Ascending aorta (tissue), 2 donors: ENCODE results near the gene UBE2E2. TPM values are rescaled to one million over a fixed set of nuclear protein-coding genes. Genes with fewer than 3 reads are reported as not detected.

Source experiments
- DNase-seq, 2 donors: peaks; one replicate each; pipeline ENCODE4 v3.0.0-alpha.2; 2019; ENCODE audit warnings: low spot score in 2 of 2
- H3K27ac ChIP-seq, 2 donors: fragments of 200-600 bp; sonication (generic); one replicate each; pipeline ENCODE4 v1.5.1; 2016 to 2017; ENCODE audit warnings: mild to moderate bottlenecking in 1 of 2
- H3K27me3 ChIP-seq: fragments of 200-600 bp; sonication (generic); one replicate; pipeline ENCODE4 v1.5.1; 2017
- H3K36me3 ChIP-seq, 2 donors: fragments of 200-600 bp; sonication (generic); one replicate each; pipeline ENCODE4 v1.5.1; 2016
- H3K4me1 ChIP-seq, 2 donors: fragments of 200-600 bp; sonication (generic); one replicate each; pipeline ENCODE4 v1.5.1; 2016 to 2017; ENCODE audit warnings: mild to moderate bottlenecking in 1 of 2
- H3K4me3 ChIP-seq, 2 donors: fragments of 200-600 bp; sonication (generic); one replicate each; pipeline ENCODE4 v1.5.1; 2016 to 2017; ENCODE audit warnings: mild to moderate bottlenecking in 1 of 2
- H3K9me3 ChIP-seq, 2 donors: fragments of 200-600 bp; sonication (generic); one replicate each; pipeline ENCODE4 v1.5.1; 2016
- intact Hi-C: fragments of 100-400 bp; cut with DNase I; formaldehyde crosslinking; loops from one replicate; pipeline ENCODE4 v1.15.1; 2023
- total RNA-seq: library from RNA; depleted of rRNA; stranded (reverse); fragments of >200 nt; gene quantifications from one replicate; pipeline ENCODE4 v1.1.0, GENCODE V29; 2016
- TF ChIP-seq, protein P1 (sequence below), 3 experiments: fragments of 200-600 bp in 2 of 3; fragments of 450-650 bp in 1 of 3; sonication (generic) in 2 of 3; IDR thresholded peaks; one replicate each; pipeline ENCODE4 v1.5.1; 2016 to 2019; ENCODE audit warnings: antibody characterized with exemption in 3 of 3, mild to moderate bottlenecking in 1 of 3, moderate library complexity in 1 of 3

UBE2E2 gene
- total RNA-seq, 1 donor from 2014 or later, result 5.3 TPM

DNA sequence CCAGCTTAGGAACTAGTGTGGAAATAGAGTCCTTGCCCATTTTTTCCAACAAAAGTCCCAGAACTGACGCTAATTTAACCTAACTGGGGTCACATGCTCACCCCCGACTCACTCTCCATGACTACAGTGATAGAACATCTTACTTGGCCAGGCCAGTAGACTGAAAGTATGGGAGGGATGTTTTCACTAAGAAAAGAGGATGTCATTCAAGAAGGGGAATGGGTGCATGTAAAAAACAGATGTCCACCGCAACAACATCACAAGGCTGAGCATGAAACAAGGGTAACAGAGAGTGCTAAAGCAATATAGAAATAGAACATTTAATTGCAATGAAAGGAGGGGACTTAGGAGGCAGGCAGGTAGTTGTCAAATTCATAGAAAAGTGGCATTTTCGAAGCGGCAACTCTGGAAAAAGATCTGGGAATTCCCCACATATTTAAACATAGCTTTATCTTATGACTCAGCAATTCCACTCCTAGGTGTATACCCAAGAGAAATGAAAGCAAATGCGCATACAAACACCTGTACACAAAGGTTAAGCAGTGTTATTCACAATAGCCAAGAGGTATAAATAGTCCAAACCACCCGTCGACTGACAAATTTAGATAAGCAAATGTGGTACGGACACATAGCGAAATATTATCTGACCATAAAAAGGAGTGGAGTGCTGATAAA is 41.1 kb upstream of the UBE2E2 start:
- Histone ChIP-seq H3K36me3 (no peaks in the 10 kb centered on the region), H3K9me3 (no peaks in the 10 kb centered on the region), H3K27ac (no peak overlapping the region), H3K4me1 (no peaks in the 10 kb centered on the region), H3K4me3 (no peak overlapping the region), H3K27me3 (no peaks in the 10 kb centered on the region)
- intact Hi-C loops, result no loop called here
- TF ChIP-seq, protein P1, sequence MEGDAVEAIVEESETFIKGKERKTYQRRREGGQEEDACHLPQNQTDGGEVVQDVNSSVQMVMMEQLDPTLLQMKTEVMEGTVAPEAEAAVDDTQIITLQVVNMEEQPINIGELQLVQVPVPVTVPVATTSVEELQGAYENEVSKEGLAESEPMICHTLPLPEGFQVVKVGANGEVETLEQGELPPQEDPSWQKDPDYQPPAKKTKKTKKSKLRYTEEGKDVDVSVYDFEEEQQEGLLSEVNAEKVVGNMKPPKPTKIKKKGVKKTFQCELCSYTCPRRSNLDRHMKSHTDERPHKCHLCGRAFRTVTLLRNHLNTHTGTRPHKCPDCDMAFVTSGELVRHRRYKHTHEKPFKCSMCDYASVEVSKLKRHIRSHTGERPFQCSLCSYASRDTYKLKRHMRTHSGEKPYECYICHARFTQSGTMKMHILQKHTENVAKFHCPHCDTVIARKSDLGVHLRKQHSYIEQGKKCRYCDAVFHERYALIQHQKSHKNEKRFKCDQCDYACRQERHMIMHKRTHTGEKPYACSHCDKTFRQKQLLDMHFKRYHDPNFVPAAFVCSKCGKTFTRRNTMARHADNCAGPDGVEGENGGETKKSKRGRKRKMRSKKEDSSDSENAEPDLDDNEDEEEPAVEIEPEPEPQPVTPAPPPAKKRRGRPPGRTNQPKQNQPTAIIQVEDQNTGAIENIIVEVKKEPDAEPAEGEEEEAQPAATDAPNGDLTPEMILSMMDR (IDR thresholded peaks at IDR 0.05), result no peak
- DNase-seq, result no peak

DNA sequence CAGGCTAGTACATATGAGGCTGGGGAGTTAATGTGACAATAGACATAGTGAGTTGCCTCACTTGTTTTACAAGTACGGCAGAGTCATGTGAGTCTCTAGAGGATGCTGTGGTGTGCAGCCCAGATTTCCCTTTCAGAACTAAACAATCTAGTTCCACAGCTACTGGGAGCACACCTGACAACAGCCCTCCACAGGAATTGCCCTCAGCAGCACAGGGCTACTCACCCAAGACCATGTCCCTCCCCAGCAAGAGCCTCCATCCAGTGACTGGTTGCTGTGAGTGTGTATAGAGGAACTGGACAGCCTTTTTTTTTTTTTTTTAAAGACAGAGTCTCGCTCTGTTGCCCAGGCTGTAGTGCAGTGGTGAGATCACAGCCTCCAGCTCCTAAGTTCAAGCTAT is 40.2 kb upstream of the UBE2E2 start:
- no peak for DNase-seq
- no peaks in the 10 kb centered on the region for H3K9me3 ChIP-seq
- no peak overlapping the region for H3K4me3 ChIP-seq
- H3K27me3 ChIP-seq, result no peaks in the 10 kb centered on the region
- intact Hi-C loops, result no loop called here
- H3K4me1 ChIP-seq, result no peaks in the 10 kb centered on the region
- H3K27ac ChIP-seq, result no peak overlapping the region
- TF ChIP-seq, protein P1 (IDR thresholded peaks at IDR 0.05), result no peak
- no peaks in the 10 kb centered on the region for H3K36me3 ChIP-seq

DNA sequence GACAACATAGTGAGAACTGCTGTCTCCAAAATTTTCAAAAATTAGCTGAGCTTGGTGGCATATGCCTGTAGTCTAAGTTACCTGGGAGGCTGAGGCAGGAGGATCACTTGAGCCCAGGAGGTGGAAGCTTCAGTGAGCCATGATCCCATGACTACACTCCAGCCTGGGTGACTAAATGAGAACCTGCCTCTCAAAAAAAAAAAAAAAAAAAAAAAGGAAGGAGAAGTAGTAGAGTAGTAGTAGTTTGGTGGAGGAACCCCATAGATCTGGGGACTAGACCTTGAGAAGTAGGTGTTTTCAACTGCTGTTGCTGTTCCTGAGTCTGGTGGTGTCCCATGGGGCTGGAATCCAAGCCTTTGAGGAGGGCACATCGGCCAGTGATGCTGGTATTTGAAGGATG is 38.4 kb upstream of the UBE2E2 start:
- TF ChIP-seq, protein P1 (IDR thresholded peaks at IDR 0.05), result no peak
- no peak for DNase-seq
- intact Hi-C loops, result no loop called here

DNA sequence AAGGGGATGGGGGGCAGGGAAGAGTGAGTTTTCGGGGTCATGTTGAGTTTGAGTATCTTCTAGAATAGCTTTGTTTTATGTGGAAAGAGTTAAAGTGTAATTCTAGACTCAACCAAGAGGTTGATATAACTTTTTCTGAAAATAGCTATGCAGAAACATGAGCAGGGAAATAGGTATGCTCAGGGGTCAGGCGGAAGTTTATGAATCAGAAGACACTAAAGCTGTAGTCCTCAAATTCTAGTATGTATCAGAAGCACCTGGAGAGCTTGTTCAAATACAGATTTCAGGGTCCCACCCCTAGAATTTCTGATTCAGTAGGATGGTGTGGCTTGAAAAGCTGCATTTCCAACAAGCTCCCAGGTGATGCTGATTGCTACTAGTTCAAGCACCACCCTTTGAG is 37.6 kb upstream of the UBE2E2 start:
- H3K4me1 ChIP-seq, result no peaks in the 10 kb centered on the region
- intact Hi-C loops, result no loop called here
- TF ChIP-seq, protein P1 (IDR thresholded peaks at IDR 0.05), result no peak

More for the DNA sequence above, 38.4 kb upstream of the UBE2E2 start:
- no peak overlapping the region for H3K4me3 ChIP-seq
- H3K4me1 ChIP-seq, result no peaks in the 10 kb centered on the region
- H3K27me3 ChIP-seq, result no peaks in the 10 kb centered on the region
- H3K27ac ChIP-seq, result no peak overlapping the region
- no peaks in the 10 kb centered on the region for H3K9me3 ChIP-seq
- no peaks in the 10 kb centered on the region for H3K36me3 ChIP-seq

DNA sequence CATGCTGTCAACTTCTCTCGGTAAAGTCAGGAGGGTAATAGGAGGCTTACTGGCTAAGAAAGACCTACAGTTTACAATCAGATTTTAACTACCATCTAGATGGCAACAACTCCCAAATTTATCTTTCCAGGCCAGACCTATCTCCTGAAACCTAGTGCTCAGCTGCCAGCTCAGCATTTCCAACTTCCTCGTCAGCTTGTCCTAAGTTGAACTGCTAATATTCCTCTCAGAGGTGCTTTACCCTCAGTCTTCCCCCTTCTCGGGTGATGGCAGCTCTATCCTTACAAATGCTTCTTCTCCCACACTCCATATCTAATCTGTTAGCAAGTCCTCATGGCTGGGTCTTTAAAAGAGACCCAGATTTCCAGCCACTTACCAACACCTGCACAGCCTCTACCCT is 36.9 kb upstream of the UBE2E2 start:
- TF ChIP-seq, protein P1 (IDR thresholded peaks at IDR 0.05), result no peak
- intact Hi-C loops, result no loop called here
- no peaks in the 10 kb centered on the region for H3K27me3 ChIP-seq
- no peak overlapping the region for H3K4me3 ChIP-seq
- H3K9me3 ChIP-seq, result no peaks in the 10 kb centered on the region
- H3K36me3 ChIP-seq, result no peaks in the 10 kb centered on the region
- no peaks in the 10 kb centered on the region for H3K4me1 ChIP-seq
- H3K27ac ChIP-seq, result no peak overlapping the region
- DNase-seq, result no peak

More for the DNA sequence above, 37.6 kb upstream of the UBE2E2 start:
- H3K9me3 ChIP-seq, result no peaks in the 10 kb centered on the region
- no peak overlapping the region for H3K27ac ChIP-seq
- no peak overlapping the region for H3K4me3 ChIP-seq
- no peak for DNase-seq
- H3K27me3 ChIP-seq, result no peaks in the 10 kb centered on the region
- no peaks in the 10 kb centered on the region for H3K36me3 ChIP-seq

DNA sequence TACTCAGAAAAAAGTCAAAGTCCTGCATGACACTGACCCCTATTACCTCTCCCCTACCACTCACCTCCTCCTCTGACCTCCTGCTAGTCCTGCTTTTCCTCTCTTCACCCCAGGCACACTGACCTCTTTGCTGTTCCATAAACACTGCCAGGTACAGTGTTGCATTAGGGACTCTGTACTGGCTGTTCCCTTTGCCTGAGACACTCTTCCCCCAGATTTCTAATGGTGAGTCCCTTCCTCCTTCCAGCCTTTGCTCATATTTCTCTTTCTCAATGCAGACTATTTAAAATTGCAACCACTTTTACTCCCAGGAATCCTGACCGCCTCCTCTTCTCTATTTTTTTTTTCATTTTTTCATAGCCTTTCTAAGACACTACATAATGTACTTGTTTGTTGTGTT is 36.3 kb upstream of the UBE2E2 start:
- Histone ChIP-seq H3K4me1 (no peaks in the 10 kb centered on the region), H3K9me3 (no peaks in the 10 kb centered on the region), H3K27ac (no peak overlapping the region), H3K27me3 (no peaks in the 10 kb centered on the region), H3K4me3 (no peak overlapping the region), H3K36me3 (no peaks in the 10 kb centered on the region)
- TF ChIP-seq, protein P1 (IDR thresholded peaks at IDR 0.05), result no peak
- intact Hi-C loops, result no loop called here
- DNase-seq, result no peak
